Esophagus squamous epithelium (tissue), 5 donors: ENCODE results near the gene ISOC2. TPM values are rescaled to one million over a fixed set of nuclear protein-coding genes. Genes with fewer than 3 reads are reported as not detected.

Source experiments
- DNase-seq: peaks from one replicate; lab custom pipeline; 2025; lab: John Stamatoyannopoulos, UW
- H3K27ac ChIP-seq, 4 donors: fragments of 200-600 bp; sonication (generic); one replicate each; pipeline ENCODE4 v1.5.1; 2016 to 2019; ENCODE audit warnings: mild to moderate bottlenecking in 1 of 4
- H3K27me3 ChIP-seq, 4 donors: fragments of 200-600 bp; sonication (generic); 1 replicate in 3 of 4; 2 replicates in 1 of 4; pipeline versions ENCODE4 v1.5.1 to v1.6.0; 2017 to 2021; ENCODE audit warnings: antibody characterized with exemption in 1 of 4
- H3K36me3 ChIP-seq, 3 donors: fragments of 200-600 bp; sonication (generic); one replicate each; pipeline ENCODE4 v1.5.1; 2016 to 2019
- H3K4me1 ChIP-seq, 3 donors: fragments of 200-600 bp; sonication (generic); one replicate each; pipeline ENCODE4 v1.5.1; 2017 to 2019
- H3K4me3 ChIP-seq, 4 donors: fragments of 200-600 bp; sonication (generic); 1 replicate in 3 of 4; 2 replicates in 1 of 4; pipeline ENCODE4 v1.5.1; 2016 to 2019; ENCODE audit warnings: mild to moderate bottlenecking in 2 of 4, moderate library complexity in 1 of 4
- H3K9me3 ChIP-seq, 3 donors: fragments of 200-600 bp; sonication (generic); one replicate each; pipeline ENCODE4 v1.5.1; 2016 to 2019
- CTCF ChIP-seq, 6 experiments: fragments of 450-650 bp in 4 of 6; fragments of 200-600 bp in 2 of 6; sonication (generic) in 2 of 6; IDR thresholded peaks; one replicate each; pipeline ENCODE4 v1.5.1; 2016 to 2019; ENCODE audit warnings: antibody characterized with exemption in 6 of 6, mild to moderate bottlenecking in 4 of 6, moderate library complexity in 4 of 6
- POLR2A ChIP-seq, 4 donors: fragments of 450-650 bp; IDR thresholded peaks; one replicate each; pipeline ENCODE4 v1.6.1; 2017; ENCODE audit warnings: antibody characterized with exemption in 4 of 4, mild to moderate bottlenecking in 4 of 4, moderate library complexity in 3 of 4
- WGBS, 2 donors: methylation state at CpG; one replicate each; pipeline ENCODE4 v1.1.5; 2018; 5-methylcytosine and 5-hydroxymethylcytosine counted together
- intact Hi-C: fragments of 100-400 bp; cut with DNase I; formaldehyde crosslinking; loops from one replicate; pipeline ENCODE4 v1.15.0; 2022
- total RNA-seq, 4 donors: library from RNA; depleted of rRNA; stranded (reverse); fragments of >200 nt; gene quantifications; one replicate each; pipeline ENCODE4 v1.1.0, GENCODE V29; 2016
- donor health status: DM: yes; HTN: yes; CAD: no.

The ISOC2 gene
- total RNA-seq, 4 donors from 2014 or later = 60.5 to 98.1 (median 78.7) TPM

GRCh38 chr19:55443045-55443823 is 18.2 kb downstream of the ISOC2 start, which contains the start of gene SHISA7:
Gene SHISA7 (minus strand): TSS chr19:55443300. CDS start chr19:55442863, 437 bp downstream.
- no peak for TF ChIP-seq POLR2A (IDR thresholded peaks at IDR 0.05)
- TF ChIP-seq CTCF (IDR thresholded peaks at IDR 0.05) = no peak
- H3K4me1 ChIP-seq = peaks cover 11 to 65% (median 18%) of the 10 kb centered on the region in 3 donors
- no peak within 1 kb of the TSS for H3K27ac ChIP-seq
- H3K27me3 ChIP-seq = peaks cover 21 to 93% (median 35%) of the 10 kb centered on the region in 4 donors
- no peaks in the 10 kb centered on the region for H3K36me3 ChIP-seq
- no peak for DNase-seq
- 1 to 3% methylated on average over 32 to 41 of the region's 43 CpGs for WGBS, 2 donors
- intact Hi-C loops = no loop called here
- H3K4me3 ChIP-seq = peak within 1 kb of the TSS in 2 of 4 donors; percentile 15 to 35
- no peaks in the 10 kb centered on the region for H3K9me3 ChIP-seq

- Histone ChIP-seq H3K4me1 (peaks cover 11 to 58% (median 17%) of the 10 kb centered on the region in 3 donors), H3K27me3 (peaks cover 21 to 98% (median 35%) of the 10 kb centered on the region in 4 donors), H3K4me3 (peak overlapping the region in 2 of 4 donors; percentile 15 to 35), H3K27ac (no peak overlapping the region), H3K36me3 (no peaks in the 10 kb centered on the region), H3K9me3 (no peaks in the 10 kb centered on the region)
- intact Hi-C loops = no loop called here
- DNase-seq = no peak
- WGBS, 2 donors = 1% methylated on average over 21 of the region's 72 CpGs; no CpG with 5 or more reads in 1 of the 2 donors
- no peak for TF ChIP-seq POLR2A (IDR thresholded peaks at IDR 0.05)
- TF ChIP-seq CTCF (IDR thresholded peaks at IDR 0.05) = no peak
Measured at GRCh38 chr19:55442372-55442961, 19.0 kb downstream of the ISOC2 start.

GRCh38 chr19:55441692-55442321 is 19.6 kb downstream of the ISOC2 start:
- 6% methylated on average over 6 to 18 of the region's 39 CpGs for WGBS, 2 donors
- intact Hi-C loops = no loop called here

GRCh38 chr19:55441319-55441691 is 20.1 kb downstream of the ISOC2 start:
- WGBS, 2 donors = 4 to 8% methylated on average over 21 of the region's 21 CpGs
- no peaks in the 10 kb centered on the region for H3K9me3 ChIP-seq
- DNase-seq = no peak
- intact Hi-C loops = no loop called here
- H3K27me3 ChIP-seq = peaks cover 21 to 99% (median 35%) of the 10 kb centered on the region in 4 donors
- H3K36me3 ChIP-seq = no peaks in the 10 kb centered on the region
- H3K4me1 ChIP-seq = peaks cover 11 to 47% (median 14%) of the 10 kb centered on the region in 3 donors
- no peak overlapping the region for H3K4me3 ChIP-seq
- TF ChIP-seq CTCF (IDR thresholded peaks at IDR 0.05) = no peak
- TF ChIP-seq POLR2A (IDR thresholded peaks at IDR 0.05) = no peak
- no peak overlapping the region for H3K27ac ChIP-seq

More at GRCh38 chr19:55441692-55442321, 19.6 kb downstream of the ISOC2 start:
- H3K4me1 ChIP-seq = peaks cover 11 to 52% (median 14%) of the 10 kb centered on the region in 3 donors
- H3K27ac ChIP-seq = no peak overlapping the region
- DNase-seq = no peak
- peak overlapping the region in 2 of 4 donors; percentile 15 to 35 for H3K4me3 ChIP-seq
- no peak for TF ChIP-seq POLR2A (IDR thresholded peaks at IDR 0.05)
- TF ChIP-seq CTCF (IDR thresholded peaks at IDR 0.05) = no peak
- H3K36me3 ChIP-seq = no peaks in the 10 kb centered on the region
- peaks cover 21 to 98% (median 35%) of the 10 kb centered on the region in 4 donors for H3K27me3 ChIP-seq
- no peaks in the 10 kb centered on the region for H3K9me3 ChIP-seq
